Measurements from ENCODE around the gene AATF. TPM values are rescaled to one million over a fixed set of nuclear protein-coding genes. Genes with fewer than 3 reads are reported as not detected.

AATF gene
- total RNA-seq, 1 donor from 2014 or later, result 21.1 TPM

DNA sequence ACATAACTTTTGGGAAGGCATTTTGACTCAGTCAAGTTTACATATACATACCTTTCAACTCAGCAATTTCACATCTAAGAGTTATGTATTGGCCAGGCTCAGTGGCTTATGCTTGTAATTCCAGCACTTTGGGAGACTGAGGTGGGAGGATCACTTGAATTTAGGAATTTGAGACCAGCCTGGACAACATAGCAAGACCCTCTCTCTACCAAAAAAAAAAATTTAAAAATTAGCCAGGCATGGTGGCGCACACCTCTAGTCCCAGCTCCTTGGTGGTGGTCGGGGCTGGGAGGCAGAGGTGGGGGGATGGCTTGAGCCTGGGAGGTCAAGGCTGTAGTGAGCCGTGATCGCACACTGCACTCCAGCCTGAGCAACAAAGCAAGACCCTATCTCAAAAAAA is 79.3 kb downstream of the AATF start:
- no peak overlapping the region for H3K4me3 ChIP-seq
- H3K27me3 ChIP-seq, result no peaks in the 10 kb centered on the region
- peaks cover 0 to 6% of the 10 kb centered on the region in 2 donors for H3K36me3 ChIP-seq
- no peak for DNase-seq (ENCODE audit: extremely low spot score in 2 of 2)
- H3K27ac ChIP-seq, result no peak overlapping the region
- intact Hi-C loops (cut with DNase I), result no loop called here
- TF ChIP-seq, protein P1, sequence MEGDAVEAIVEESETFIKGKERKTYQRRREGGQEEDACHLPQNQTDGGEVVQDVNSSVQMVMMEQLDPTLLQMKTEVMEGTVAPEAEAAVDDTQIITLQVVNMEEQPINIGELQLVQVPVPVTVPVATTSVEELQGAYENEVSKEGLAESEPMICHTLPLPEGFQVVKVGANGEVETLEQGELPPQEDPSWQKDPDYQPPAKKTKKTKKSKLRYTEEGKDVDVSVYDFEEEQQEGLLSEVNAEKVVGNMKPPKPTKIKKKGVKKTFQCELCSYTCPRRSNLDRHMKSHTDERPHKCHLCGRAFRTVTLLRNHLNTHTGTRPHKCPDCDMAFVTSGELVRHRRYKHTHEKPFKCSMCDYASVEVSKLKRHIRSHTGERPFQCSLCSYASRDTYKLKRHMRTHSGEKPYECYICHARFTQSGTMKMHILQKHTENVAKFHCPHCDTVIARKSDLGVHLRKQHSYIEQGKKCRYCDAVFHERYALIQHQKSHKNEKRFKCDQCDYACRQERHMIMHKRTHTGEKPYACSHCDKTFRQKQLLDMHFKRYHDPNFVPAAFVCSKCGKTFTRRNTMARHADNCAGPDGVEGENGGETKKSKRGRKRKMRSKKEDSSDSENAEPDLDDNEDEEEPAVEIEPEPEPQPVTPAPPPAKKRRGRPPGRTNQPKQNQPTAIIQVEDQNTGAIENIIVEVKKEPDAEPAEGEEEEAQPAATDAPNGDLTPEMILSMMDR (IDR thresholded peaks at IDR 0.05), result no peak
- TF ChIP-seq POLR2AphosphoS5 (IDR thresholded peaks at IDR 0.05; ENCODE audit: insufficient read depth in 1 of 2, low read depth in 1 of 2) (no peak), POLR2A (IDR thresholded peaks at IDR 0.05) (no peak)
- H3K9me3 ChIP-seq, result no peaks in the 10 kb centered on the region
- no peaks in the 10 kb centered on the region for H3K4me1 ChIP-seq

DNA sequence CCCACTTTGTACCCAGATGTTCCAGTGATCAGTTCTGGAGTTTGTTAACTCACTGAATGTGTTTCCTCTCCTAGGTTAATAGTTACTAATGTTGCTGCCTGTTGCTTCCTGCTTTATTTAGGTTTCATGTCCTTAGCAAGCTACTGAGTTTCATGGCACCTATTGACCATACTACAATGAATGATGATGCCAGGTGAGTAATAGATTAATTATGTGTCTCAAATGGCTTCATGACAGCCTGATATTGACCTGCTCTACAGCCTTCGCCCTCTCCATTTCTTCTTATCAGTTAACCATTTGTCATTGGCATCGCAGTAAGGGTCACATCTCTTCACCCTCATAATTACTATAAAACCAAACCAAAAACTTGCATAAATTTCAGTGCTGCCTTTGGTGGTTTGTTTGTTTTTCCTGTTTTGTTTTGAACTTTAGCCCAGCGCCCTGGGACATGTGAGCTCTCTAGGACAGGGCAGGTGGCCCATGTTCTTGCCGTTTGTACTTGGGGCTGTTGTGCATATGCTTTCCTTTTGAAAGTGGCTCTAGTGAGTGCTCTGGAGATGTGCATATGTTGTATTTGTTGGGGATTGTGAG is 82.8 kb downstream of the AATF start:
- H3K27ac ChIP-seq, result no peak overlapping the region
- TF ChIP-seq, protein P1 (IDR thresholded peaks at IDR 0.05), result no peak
- TF ChIP-seq POLR2AphosphoS5 (IDR thresholded peaks at IDR 0.05; ENCODE audit: insufficient read depth in 1 of 2, low read depth in 1 of 2) (no peak), POLR2A (IDR thresholded peaks at IDR 0.05) (no peak)
- DNase-seq (ENCODE audit: extremely low spot score in 2 of 2), result no peak
- no peaks in the 10 kb centered on the region for H3K9me3 ChIP-seq
- H3K4me1 ChIP-seq, result no peaks in the 10 kb centered on the region
- H3K4me3 ChIP-seq, result no peak overlapping the region
- H3K36me3 ChIP-seq, result peaks cover 0 to 6% of the 10 kb centered on the region in 2 donors
- intact Hi-C loops (cut with DNase I), result no loop called here
- H3K27me3 ChIP-seq, result no peaks in the 10 kb centered on the region

DNA sequence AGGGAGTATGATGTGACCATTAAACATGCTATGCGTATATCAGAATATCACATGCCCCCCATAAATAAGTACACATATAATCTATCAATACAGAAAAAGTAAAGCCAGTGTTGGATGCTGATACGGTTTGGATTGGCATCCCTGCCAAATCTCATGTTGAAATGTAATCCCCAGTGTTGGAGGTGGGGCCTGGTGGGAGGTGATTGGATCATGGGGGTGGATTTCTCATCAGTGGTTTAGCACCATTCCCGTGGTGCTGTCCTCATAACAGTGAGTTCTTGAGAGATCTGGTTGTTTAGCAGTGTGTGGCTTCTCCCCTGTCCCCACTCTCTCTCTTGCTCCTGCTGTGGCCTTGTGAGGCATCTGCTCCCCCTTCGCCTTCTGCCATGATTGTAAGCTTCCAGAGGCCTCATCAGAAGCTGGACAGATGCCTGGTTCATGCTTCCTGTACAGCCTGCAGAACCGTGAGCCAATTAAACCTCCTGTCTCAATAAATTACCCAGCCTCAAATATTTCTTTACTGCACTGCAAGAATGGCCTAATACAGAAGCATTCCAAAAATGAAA is 88.9 kb downstream of the AATF start:
- DNase-seq (ENCODE audit: extremely low spot score in 2 of 2), result no peak
- Histone ChIP-seq H3K4me3 (no peak overlapping the region), H3K27ac (no peak overlapping the region), H3K27me3 (no peaks in the 10 kb centered on the region), H3K4me1 (no peaks in the 10 kb centered on the region), H3K9me3 (no peaks in the 10 kb centered on the region), H3K36me3 (no peaks in the 10 kb centered on the region)
- intact Hi-C loops (cut with DNase I), result no loop called here
- TF ChIP-seq, protein P1 (IDR thresholded peaks at IDR 0.05), result no peak
- no peak for TF ChIP-seq POLR2A (IDR thresholded peaks at IDR 0.05)
- TF ChIP-seq POLR2AphosphoS5 (IDR thresholded peaks at IDR 0.05; ENCODE audit: insufficient read depth in 1 of 2, low read depth in 1 of 2), result no peak

DNA sequence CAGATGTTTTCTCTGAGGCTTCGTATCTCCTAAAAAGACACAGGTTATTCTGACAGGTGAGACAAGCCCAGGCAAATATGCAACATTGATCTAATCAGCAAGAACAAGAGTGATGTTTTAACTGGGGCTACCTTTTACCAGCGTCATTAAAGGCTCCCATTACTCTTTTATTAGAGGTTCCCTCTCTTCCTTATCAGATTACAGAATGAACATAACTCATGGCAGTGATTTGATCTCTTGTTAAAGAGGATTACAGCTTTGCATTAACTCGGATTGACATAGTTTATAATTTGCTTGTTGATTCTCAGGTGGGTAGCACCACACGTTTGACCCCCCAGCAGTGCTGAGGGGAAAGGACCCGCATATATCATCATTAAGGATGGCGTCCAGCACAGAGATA is 90.5 kb downstream of the AATF start:
- intact Hi-C loops (cut with DNase I), result no loop called here
- H3K4me3 ChIP-seq, result no peak overlapping the region
- H3K27me3 ChIP-seq, result no peaks in the 10 kb centered on the region
- DNase-seq (ENCODE audit: extremely low spot score in 2 of 2), result no peak
- H3K4me1 ChIP-seq, result no peaks in the 10 kb centered on the region
- H3K27ac ChIP-seq, result no peak overlapping the region
- no peaks in the 10 kb centered on the region for H3K9me3 ChIP-seq
- TF ChIP-seq, protein P1 (IDR thresholded peaks at IDR 0.05), result no peak
- peaks cover 0 to 4% of the 10 kb centered on the region in 2 donors for H3K36me3 ChIP-seq

DNA sequence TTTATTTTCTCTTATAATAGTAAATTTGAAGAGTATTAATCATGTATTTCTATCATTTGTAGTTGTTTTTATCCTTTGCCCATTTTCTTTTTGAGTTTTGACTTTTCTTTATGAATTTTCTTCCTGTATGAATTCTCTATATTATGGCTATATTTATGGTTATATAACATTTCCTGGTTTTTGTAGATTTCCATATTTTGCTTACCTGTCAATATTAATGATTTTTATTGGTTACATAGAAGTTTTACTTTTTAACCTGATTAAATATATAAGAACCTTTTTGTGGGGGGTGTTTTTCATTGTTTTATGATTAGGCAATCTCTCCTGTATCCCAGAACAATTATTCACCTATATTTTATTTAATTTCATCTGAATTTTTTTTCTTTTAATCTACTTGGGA is 93.2 kb downstream of the AATF start:
- H3K4me1 ChIP-seq, result no peaks in the 10 kb centered on the region
- no peak overlapping the region for H3K27ac ChIP-seq
- no peaks in the 10 kb centered on the region for H3K27me3 ChIP-seq
- DNase-seq (ENCODE audit: extremely low spot score in 2 of 2), result no peak
- peaks cover 0 to 4% of the 10 kb centered on the region in 2 donors for H3K36me3 ChIP-seq
- no peak overlapping the region for H3K4me3 ChIP-seq
- intact Hi-C loops (cut with DNase I), result no loop called here
- TF ChIP-seq POLR2AphosphoS5 (IDR thresholded peaks at IDR 0.05; ENCODE audit: insufficient read depth in 1 of 2, low read depth in 1 of 2), result no peak
- no peaks in the 10 kb centered on the region for H3K9me3 ChIP-seq
